ENCODE results near the gene ASIC1.

ASIC1 gene

GRCh38 chr12:50022903-50023302, 34.5 kb upstream of the ASIC1 start:
- TF ChIP-seq, protein P1, sequence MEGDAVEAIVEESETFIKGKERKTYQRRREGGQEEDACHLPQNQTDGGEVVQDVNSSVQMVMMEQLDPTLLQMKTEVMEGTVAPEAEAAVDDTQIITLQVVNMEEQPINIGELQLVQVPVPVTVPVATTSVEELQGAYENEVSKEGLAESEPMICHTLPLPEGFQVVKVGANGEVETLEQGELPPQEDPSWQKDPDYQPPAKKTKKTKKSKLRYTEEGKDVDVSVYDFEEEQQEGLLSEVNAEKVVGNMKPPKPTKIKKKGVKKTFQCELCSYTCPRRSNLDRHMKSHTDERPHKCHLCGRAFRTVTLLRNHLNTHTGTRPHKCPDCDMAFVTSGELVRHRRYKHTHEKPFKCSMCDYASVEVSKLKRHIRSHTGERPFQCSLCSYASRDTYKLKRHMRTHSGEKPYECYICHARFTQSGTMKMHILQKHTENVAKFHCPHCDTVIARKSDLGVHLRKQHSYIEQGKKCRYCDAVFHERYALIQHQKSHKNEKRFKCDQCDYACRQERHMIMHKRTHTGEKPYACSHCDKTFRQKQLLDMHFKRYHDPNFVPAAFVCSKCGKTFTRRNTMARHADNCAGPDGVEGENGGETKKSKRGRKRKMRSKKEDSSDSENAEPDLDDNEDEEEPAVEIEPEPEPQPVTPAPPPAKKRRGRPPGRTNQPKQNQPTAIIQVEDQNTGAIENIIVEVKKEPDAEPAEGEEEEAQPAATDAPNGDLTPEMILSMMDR (IDR thresholded peaks at IDR 0.05): no peak
- Histone ChIP-seq H3K79me2 (no peaks in the 10 kb centered on the region), H3K9ac (no peak overlapping the region), H3K36me3 (ENCODE audit: control insufficient read depth, insufficient read depth, low read length) (no peaks in the 10 kb centered on the region), H3K9me3 (ENCODE audit: control insufficient read depth, low read length) (no peaks in the 10 kb centered on the region), H3K27me3 (ENCODE audit: control insufficient read depth, insufficient read depth, low read length) (no peaks in the 10 kb centered on the region), H3K4me3 (ENCODE audit: low read depth, low read length) (no peak overlapping the region), H3K4me1 (no peaks in the 10 kb centered on the region), H3K4me2 (ENCODE audit: low read length) (no peak overlapping the region), H2AFZ (no peak overlapping the region), H3K27ac (no peak overlapping the region)

DNA sequence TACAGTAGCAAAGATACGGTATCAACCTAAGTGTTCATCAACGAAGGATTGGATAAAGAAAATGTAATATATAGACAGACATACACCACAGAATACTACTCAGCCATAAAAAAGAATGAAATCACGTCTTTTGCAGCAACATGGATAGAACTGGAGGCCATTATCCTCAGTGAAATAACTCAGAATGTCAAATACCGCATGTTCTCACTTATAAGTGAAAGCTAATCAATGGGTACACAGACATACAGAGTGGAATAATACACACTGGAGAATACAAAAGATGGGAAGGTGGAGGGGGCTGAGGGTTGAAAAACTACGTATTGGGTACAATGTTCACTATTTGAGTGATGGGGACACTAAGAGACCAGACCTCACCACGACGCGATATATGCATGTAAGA, 33.2 kb upstream of the ASIC1 start:
- H3K27ac ChIP-seq: no peak overlapping the region
- no peaks in the 10 kb centered on the region for H3K9me3 ChIP-seq (ENCODE audit: control insufficient read depth, low read length)
- H3K4me2 ChIP-seq (ENCODE audit: low read length): no peak overlapping the region
- no peaks in the 10 kb centered on the region for H3K36me3 ChIP-seq (ENCODE audit: control insufficient read depth, insufficient read depth, low read length)
- no peak overlapping the region for H3K9ac ChIP-seq
- no peaks in the 10 kb centered on the region for H3K27me3 ChIP-seq (ENCODE audit: control insufficient read depth, insufficient read depth, low read length)
- H2AFZ ChIP-seq: no peak overlapping the region
- no peaks in the 10 kb centered on the region for H3K4me1 ChIP-seq
- no peaks in the 10 kb centered on the region for H3K79me2 ChIP-seq
- TF ChIP-seq, protein P1 (IDR thresholded peaks at IDR 0.05): no peak
- H3K4me3 ChIP-seq (ENCODE audit: low read depth, low read length): no peak overlapping the region

- Histone ChIP-seq H3K36me3 (ENCODE audit: control insufficient read depth, insufficient read depth, low read length) (no peaks in the 10 kb centered on the region), H3K4me1 (no peaks in the 10 kb centered on the region), H3K9ac (peak overlapping the region; percentile 33), H3K4me2 (ENCODE audit: low read length) (peak overlapping the region; percentile 76), H3K4me3 (ENCODE audit: low read depth, low read length) (peak overlapping the region; percentile 77), H3K79me2 (no peaks in the 10 kb centered on the region), H3K27me3 (ENCODE audit: control insufficient read depth, insufficient read depth, low read length) (no peaks in the 10 kb centered on the region), H3K9me3 (ENCODE audit: control insufficient read depth, low read length) (no peaks in the 10 kb centered on the region), H3K27ac (no peak overlapping the region), H2AFZ (peak overlapping the region; percentile 95)
- TF ChIP-seq, protein P1 (IDR thresholded peaks at IDR 0.05): no peak
These were observed 32.6 kb upstream of the ASIC1 start for GRCh38 chr12:50024805-50025186.

DNA sequence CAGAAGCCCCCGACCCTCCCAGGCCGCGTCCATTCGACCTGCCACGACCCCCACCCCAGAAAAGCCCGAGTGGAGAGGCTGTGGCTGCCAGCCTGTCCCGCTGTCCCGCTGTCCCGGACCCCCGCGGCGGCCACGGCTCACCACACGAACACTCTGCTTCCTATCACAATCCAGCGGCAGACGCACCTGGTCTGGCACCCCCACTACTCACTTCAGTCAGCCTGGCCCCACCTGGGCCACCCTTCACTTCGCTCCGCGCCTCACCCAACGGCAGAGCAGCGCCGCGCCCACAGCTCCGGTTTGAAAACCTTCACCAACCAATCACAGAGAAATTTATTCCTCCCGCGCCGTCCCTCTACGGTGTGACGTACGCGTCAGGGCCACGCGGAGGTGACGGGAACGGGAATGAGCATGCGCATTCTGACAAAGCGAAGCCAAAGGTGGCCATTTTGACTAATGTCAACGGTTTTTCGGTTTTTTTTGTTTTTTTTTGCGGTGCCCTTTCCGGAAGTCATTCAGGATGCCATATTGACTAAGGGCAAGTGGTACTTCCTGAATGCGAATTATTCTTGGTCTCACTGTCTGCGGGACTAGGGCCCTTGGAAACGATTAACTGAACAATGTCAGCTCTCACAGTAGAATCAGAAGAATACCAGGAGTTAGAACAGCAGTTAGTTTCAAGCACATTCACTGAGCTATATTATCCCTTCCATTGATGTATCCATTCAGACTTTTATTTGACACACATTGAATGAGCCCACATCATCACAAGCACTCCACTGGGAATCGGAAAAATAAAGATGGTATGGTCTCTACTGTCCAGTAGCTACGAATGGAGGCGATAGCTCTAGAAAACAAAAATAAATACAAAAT, 32.0 kb upstream of the ASIC1 start, which contains the start of gene RACGAP1:
Gene RACGAP1, minus strand, starts transcription at position 308 of the 873 bp plus-strand sequence. CDS start 8,779 bp downstream, outside the sequence.
- H3K27ac ChIP-seq: peak within 1 kb of the TSS; percentile 34
- no peaks in the 10 kb centered on the region for H3K4me1 ChIP-seq
- peak within 1 kb of the TSS; percentile 33 for H3K9ac ChIP-seq
- H3K9me3 ChIP-seq (ENCODE audit: control insufficient read depth, low read length): no peaks in the 10 kb centered on the region
- no peaks in the 10 kb centered on the region for H3K36me3 ChIP-seq (ENCODE audit: control insufficient read depth, insufficient read depth, low read length)
- TF ChIP-seq, protein P1 (IDR thresholded peaks at IDR 0.05): no peak
- peak within 1 kb of the TSS; percentile 95 for H2AFZ ChIP-seq
- peak within 1 kb of the TSS; percentile 76 for H3K4me2 ChIP-seq (ENCODE audit: low read length)
- no peaks in the 10 kb centered on the region for H3K79me2 ChIP-seq
- peak within 1 kb of the TSS; percentile 77 for H3K4me3 ChIP-seq (ENCODE audit: low read depth, low read length)
- H3K27me3 ChIP-seq (ENCODE audit: control insufficient read depth, insufficient read depth, low read length): no peaks in the 10 kb centered on the region
